Measurements from ENCODE around the gene CDA. TPM values are rescaled to one million over a fixed set of nuclear protein-coding genes. Genes with fewer than 3 reads are reported as not detected.

Gene CDA
- total and polyA plus RNA-seq, 2 experiments from 2014 or later, result 2.5 to 13.6 TPM

DNA sequence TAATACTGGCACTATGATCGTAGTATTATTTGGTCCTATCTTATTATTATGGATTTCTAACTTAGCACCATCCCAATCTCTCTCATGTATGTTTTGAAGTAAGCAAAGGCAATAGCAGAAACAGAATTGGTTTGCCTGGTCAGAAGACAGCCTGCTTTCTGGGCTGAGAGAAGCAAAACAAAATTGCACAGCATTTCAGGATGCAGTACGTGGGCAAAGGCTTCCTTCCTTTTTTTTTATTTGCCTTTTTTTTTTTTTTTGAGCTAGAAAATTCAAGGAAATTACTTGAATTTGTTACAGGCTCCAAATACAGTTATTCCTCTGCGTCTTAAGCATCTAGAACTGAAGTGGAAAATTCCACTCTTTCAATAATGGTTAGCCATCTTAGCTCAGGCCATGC lies 8.8 kb downstream of the CDA start:
- H3K4me1 Mint-ChIP-seq, result 0 out of 3 replicates have a peak, but pooled peaks cover 3% of the 10 kb centered on the region
- Histone ChIP-seq H3K4me3 (no peak overlapping the region), H3K4me2 (no peak overlapping the region), H3K27ac (ENCODE audit: low read depth) (no peak overlapping the region), H3F3A (replicated peaks; ENCODE audit: low read depth) (no peaks in the 10 kb centered on the region), H3K9me2 (ENCODE audit: insufficient read depth) (peaks cover 8% of the 10 kb centered on the region; the same call in 1 of the 2 replicates), H2AFZ (no peak overlapping the region), H3K79me2 (replicated peaks; ENCODE audit: insufficient read depth) (no peaks in the 10 kb centered on the region), H3K36me3 (ENCODE audit: insufficient read depth) (no peaks in the 10 kb centered on the region), H3K27me3 (ENCODE audit: insufficient read depth) (no peaks in the 10 kb centered on the region), H4K20me1 (replicated peaks; ENCODE audit: insufficient read depth) (no peaks in the 10 kb centered on the region), H3K4me1 (ENCODE audit: insufficient read depth) (no peaks in the 10 kb centered on the region)
- no peak overlapping the region for H3K4me3 Mint-ChIP-seq
- TF ChIP-seq STAT1 (IDR thresholded peaks at IDR 0.05; ENCODE audit: unreplicated experiment), result no peak
- TF ChIP-seq, protein P1, sequence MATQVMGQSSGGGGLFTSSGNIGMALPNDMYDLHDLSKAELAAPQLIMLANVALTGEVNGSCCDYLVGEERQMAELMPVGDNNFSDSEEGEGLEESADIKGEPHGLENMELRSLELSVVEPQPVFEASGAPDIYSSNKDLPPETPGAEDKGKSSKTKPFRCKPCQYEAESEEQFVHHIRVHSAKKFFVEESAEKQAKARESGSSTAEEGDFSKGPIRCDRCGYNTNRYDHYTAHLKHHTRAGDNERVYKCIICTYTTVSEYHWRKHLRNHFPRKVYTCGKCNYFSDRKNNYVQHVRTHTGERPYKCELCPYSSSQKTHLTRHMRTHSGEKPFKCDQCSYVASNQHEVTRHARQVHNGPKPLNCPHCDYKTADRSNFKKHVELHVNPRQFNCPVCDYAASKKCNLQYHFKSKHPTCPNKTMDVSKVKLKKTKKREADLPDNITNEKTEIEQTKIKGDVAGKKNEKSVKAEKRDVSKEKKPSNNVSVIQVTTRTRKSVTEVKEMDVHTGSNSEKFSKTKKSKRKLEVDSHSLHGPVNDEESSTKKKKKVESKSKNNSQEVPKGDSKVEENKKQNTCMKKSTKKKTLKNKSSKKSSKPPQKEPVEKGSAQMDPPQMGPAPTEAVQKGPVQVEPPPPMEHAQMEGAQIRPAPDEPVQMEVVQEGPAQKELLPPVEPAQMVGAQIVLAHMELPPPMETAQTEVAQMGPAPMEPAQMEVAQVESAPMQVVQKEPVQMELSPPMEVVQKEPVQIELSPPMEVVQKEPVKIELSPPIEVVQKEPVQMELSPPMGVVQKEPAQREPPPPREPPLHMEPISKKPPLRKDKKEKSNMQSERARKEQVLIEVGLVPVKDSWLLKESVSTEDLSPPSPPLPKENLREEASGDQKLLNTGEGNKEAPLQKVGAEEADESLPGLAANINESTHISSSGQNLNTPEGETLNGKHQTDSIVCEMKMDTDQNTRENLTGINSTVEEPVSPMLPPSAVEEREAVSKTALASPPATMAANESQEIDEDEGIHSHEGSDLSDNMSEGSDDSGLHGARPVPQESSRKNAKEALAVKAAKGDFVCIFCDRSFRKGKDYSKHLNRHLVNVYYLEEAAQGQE (IDR thresholded peaks at IDR 0.05; ENCODE audit: unreplicated experiment), result no peak
- no peak for TF ChIP-seq ZNF331 (CRISPR knock-in tag; IDR thresholded peaks at IDR 0.05; ENCODE audit: low read depth)
- no peak for TF ChIP-seq NANOG (IDR thresholded peaks at IDR 0.05; ENCODE audit: borderline replicate concordance)
- TF ChIP-seq, protein P2, sequence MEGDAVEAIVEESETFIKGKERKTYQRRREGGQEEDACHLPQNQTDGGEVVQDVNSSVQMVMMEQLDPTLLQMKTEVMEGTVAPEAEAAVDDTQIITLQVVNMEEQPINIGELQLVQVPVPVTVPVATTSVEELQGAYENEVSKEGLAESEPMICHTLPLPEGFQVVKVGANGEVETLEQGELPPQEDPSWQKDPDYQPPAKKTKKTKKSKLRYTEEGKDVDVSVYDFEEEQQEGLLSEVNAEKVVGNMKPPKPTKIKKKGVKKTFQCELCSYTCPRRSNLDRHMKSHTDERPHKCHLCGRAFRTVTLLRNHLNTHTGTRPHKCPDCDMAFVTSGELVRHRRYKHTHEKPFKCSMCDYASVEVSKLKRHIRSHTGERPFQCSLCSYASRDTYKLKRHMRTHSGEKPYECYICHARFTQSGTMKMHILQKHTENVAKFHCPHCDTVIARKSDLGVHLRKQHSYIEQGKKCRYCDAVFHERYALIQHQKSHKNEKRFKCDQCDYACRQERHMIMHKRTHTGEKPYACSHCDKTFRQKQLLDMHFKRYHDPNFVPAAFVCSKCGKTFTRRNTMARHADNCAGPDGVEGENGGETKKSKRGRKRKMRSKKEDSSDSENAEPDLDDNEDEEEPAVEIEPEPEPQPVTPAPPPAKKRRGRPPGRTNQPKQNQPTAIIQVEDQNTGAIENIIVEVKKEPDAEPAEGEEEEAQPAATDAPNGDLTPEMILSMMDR (conservative IDR thresholded peaks at IDR 0.05; ENCODE audit: low read depth in 2 of 2), result no peak
- TF ChIP-seq, protein P3, sequence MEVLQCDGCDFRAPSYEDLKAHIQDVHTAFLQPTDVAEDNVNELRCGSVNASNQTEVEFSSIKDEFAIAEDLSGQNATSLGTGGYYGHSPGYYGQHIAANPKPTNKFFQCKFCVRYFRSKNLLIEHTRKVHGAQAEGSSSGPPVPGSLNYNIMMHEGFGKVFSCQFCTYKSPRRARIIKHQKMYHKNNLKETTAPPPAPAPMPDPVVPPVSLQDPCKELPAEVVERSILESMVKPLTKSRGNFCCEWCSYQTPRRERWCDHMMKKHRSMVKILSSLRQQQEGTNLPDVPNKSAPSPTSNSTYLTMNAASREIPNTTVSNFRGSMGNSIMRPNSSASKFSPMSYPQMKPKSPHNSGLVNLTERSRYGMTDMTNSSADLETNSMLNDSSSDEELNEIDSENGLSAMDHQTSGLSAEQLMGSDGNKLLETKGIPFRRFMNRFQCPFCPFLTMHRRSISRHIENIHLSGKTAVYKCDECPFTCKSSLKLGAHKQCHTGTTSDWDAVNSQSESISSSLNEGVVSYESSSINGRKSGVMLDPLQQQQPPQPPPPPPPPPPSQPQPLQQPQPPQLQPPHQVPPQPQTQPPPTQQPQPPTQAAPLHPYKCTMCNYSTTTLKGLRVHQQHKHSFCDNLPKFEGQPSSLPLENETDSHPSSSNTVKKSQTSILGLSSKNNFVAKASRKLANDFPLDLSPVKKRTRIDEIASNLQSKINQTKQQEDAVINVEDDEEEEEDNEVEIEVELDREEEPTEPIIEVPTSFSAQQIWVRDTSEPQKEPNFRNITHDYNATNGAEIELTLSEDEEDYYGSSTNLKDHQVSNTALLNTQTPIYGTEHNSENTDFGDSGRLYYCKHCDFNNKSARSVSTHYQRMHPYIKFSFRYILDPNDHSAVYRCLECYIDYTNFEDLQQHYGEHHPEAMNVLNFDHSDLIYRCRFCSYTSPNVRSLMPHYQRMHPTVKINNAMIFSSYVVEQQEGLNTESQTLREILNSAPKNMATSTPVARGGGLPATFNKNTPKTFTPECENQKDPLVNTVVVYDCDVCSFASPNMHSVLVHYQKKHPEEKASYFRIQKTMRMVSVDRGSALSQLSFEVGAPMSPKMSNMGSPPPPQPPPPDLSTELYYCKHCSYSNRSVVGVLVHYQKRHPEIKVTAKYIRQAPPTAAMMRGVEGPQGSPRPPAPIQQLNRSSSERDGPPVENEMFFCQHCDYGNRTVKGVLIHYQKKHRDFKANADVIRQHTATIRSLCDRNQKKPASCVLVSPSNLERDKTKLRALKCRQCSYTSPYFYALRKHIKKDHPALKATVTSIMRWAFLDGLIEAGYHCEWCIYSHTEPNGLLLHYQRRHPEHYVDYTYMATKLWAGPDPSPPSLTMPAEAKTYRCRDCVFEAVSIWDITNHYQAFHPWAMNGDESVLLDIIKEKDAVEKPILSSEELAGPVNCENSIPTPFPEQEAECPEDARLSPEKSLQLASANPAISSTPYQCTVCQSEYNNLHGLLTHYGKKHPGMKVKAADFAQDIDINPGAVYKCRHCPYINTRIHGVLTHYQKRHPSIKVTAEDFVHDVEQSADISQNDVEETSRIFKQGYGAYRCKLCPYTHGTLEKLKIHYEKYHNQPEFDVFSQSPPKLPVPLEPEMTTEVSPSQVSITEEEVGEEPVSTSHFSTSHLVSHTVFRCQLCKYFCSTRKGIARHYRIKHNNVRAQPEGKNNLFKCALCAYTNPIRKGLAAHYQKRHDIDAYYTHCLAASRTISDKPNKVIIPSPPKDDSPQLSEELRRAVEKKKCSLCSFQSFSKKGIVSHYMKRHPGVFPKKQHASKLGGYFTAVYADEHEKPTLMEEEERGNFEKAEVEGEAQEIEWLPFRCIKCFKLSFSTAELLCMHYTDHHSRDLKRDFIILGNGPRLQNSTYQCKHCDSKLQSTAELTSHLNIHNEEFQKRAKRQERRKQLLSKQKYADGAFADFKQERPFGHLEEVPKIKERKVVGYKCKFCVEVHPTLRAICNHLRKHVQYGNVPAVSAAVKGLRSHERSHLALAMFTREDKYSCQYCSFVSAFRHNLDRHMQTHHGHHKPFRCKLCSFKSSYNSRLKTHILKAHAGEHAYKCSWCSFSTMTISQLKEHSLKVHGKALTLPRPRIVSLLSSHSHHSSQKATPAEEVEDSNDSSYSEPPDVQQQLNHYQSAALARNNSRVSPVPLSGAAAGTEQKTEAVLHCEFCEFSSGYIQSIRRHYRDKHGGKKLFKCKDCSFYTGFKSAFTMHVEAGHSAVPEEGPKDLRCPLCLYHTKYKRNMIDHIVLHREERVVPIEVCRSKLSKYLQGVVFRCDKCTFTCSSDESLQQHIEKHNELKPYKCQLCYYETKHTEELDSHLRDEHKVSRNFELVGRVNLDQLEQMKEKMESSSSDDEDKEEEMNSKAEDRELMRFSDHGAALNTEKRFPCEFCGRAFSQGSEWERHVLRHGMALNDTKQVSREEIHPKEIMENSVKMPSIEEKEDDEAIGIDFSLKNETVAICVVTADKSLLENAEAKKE (CRISPR knock-in tag; IDR thresholded peaks at IDR 0.05), result no peak
- no peak for TF ChIP-seq POLR2AphosphoS5 (IDR thresholded peaks at IDR 0.05; ENCODE audit: low read depth)
- no peak for TF ChIP-seq EZH2phosphoT487 (IDR thresholded peaks at IDR 0.05; ENCODE audit: unreplicated experiment)
- no peak for TF ChIP-seq JUNB (IDR thresholded peaks at IDR 0.05; ENCODE audit: unreplicated experiment)
- TF ChIP-seq ZNF114 (CRISPR knock-in tag; IDR thresholded peaks at IDR 0.05), result no peak
- TF ChIP-seq EZH2 (IDR thresholded peaks at IDR 0.05; ENCODE audit: low read depth, unreplicated experiment), result no peak
- TF ChIP-seq, protein P4, sequence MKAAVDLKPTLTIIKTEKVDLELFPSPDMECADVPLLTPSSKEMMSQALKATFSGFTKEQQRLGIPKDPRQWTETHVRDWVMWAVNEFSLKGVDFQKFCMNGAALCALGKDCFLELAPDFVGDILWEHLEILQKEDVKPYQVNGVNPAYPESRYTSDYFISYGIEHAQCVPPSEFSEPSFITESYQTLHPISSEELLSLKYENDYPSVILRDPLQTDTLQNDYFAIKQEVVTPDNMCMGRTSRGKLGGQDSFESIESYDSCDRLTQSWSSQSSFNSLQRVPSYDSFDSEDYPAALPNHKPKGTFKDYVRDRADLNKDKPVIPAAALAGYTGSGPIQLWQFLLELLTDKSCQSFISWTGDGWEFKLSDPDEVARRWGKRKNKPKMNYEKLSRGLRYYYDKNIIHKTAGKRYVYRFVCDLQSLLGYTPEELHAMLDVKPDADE (IDR thresholded peaks at IDR 0.05), result no peak
- TF ChIP-seq CREB1 (CRISPR knock-in tag; IDR thresholded peaks at IDR 0.05; ENCODE audit: low read depth), result no peak
- H3K36me3 Mint-ChIP-seq (ENCODE audit: low read depth), result no peaks in the 10 kb centered on the region; the same call in 2 of the 3 replicates
- DNase-seq (ENCODE audit: low spot score) (no peak), ATAC-seq (no peak)
- H3K9me3 Mint-ChIP-seq, result no peaks in the 10 kb centered on the region
- no peak overlapping the region for H3K27ac Mint-ChIP-seq
- H3K27me3 Mint-ChIP-seq (ENCODE audit: insufficient read depth, low read depth, poor library complexity), result peaks cover 4% of the 10 kb centered on the region

Measured in GM23338 (cell line).